ENCODE data around the gene AIFM2. TPM values are rescaled to one million over a fixed set of nuclear protein-coding genes. Genes with fewer than 3 reads are reported as not detected.
A peak's percentile ranks its signal among the peaks of the same experiment; 100 is the strongest.
"Not testable (repeated sequence)": the region's sequence is repeated elsewhere in the genome, so short reads cannot be mapped to it uniquely, and the experiment has no call there.

The AIFM2 gene
- total RNA-seq = 1 to 10 TPM; 7.3 to 7.9 TPM

- POLR2A ChIA-PET = interaction anchor here (1.0 kb wide), 1 partner anchor 14 kb away, joined by 4 read pairs; the partner anchor contains the start of gene TYSND1
- H3K4me3 Mint-ChIP-seq = peak within 1 kb of the TSS; percentile 88
- peaks cover 27% of the 10 kb centered on the region for H3K4me1 Mint-ChIP-seq
- H3K27ac Mint-ChIP-seq = peak within 1 kb of the TSS; percentile 88
- peak; percentile 89 for ATAC-seq (ENCODE audit: low read depth)
- peak; percentile 73 for DNase-seq
- peaks cover 5% of the 10 kb centered on the region for H3K36me3 Mint-ChIP-seq
- no peaks in the 10 kb centered on the region for H3K27me3 Mint-ChIP-seq
- no peaks in the 10 kb centered on the region for H3K9me3 Mint-ChIP-seq
Measured at GRCh38 chr10:70132098-70133029, at the start of gene AIFM2. Gene AIFM2 (minus strand): TSS chr10:70132825. CDS start chr10:70124084, 8,741 bp downstream.

GRCh38 chr10:70179209-70179608, 46.6 kb upstream of the AIFM2 start:
- H3K36me3 Mint-ChIP-seq; POLR2A ChIA-PET; H3K4me3 Mint-ChIP-seq; H3K4me1 Mint-ChIP-seq; DNase-seq; ATAC-seq (ENCODE audit: low read depth); H3K9me3 Mint-ChIP-seq; H3K27ac Mint-ChIP-seq: not testable (repeated sequence)
- peaks cover 30% of the 10 kb centered on the region for H3K27me3 Mint-ChIP-seq

- Mint-ChIP-seq H3K27ac (no peak overlapping the region), H3K4me3 (no peak overlapping the region), H3K4me1 (peaks cover 13% of the 10 kb centered on the region), H3K36me3 (no peaks in the 10 kb centered on the region), H3K9me3 (peaks cover 3% of the 10 kb centered on the region), H3K27me3 (peaks cover 29% of the 10 kb centered on the region)
- ATAC-seq (ENCODE audit: low read depth) = no peak
- POLR2A ChIA-PET = no interaction called here
- no peak for DNase-seq
Measured at GRCh38 chr10:70178139-70178725, 45.6 kb upstream of the AIFM2 start.

GRCh38 chr10:70176441-70176840, 43.8 kb upstream of the AIFM2 start:
- no peak for ATAC-seq (ENCODE audit: low read depth)
- POLR2A ChIA-PET = no interaction called here

GRCh38 chr10:70175516-70175915, 42.9 kb upstream of the AIFM2 start:
- H3K9me3 Mint-ChIP-seq = peaks cover 3% of the 10 kb centered on the region
- no peak for ATAC-seq (ENCODE audit: low read depth)
- peaks cover 11% of the 10 kb centered on the region for H3K27me3 Mint-ChIP-seq
- H3K4me3 Mint-ChIP-seq = no peak overlapping the region
- POLR2A ChIA-PET = interaction anchor here (0.7 to 2.0 kb wide), 2 partner anchors 29 to 147 kb away, joined by 3 to 9 read pairs; partner anchors contain the start of gene TYSND1
- H3K36me3 Mint-ChIP-seq = no peaks in the 10 kb centered on the region
- no peak overlapping the region for H3K27ac Mint-ChIP-seq
- no peak for DNase-seq
- peaks cover 28% of the 10 kb centered on the region for H3K4me1 Mint-ChIP-seq

More at GRCh38 chr10:70176441-70176840, 43.8 kb upstream of the AIFM2 start:
- peaks cover 17% of the 10 kb centered on the region for H3K27me3 Mint-ChIP-seq
- H3K36me3 Mint-ChIP-seq = no peaks in the 10 kb centered on the region
- no peak for DNase-seq
- no peak overlapping the region for H3K27ac Mint-ChIP-seq
- H3K4me3 Mint-ChIP-seq = no peak overlapping the region
- peaks cover 3% of the 10 kb centered on the region for H3K9me3 Mint-ChIP-seq
- peaks cover 24% of the 10 kb centered on the region for H3K4me1 Mint-ChIP-seq

- ATAC-seq (ENCODE audit: low read depth) (peak; percentile 36), DNase-seq (peak; percentile 59)
- no peaks in the 10 kb centered on the region for H3K36me3 Mint-ChIP-seq
- H3K27me3 Mint-ChIP-seq = peaks cover 5% of the 10 kb centered on the region
- POLR2A ChIA-PET = interaction anchor here (2.0 kb wide), 1 partner anchor 28 kb away, joined by 9 read pairs; the partner anchor contains the start of gene TYSND1
- H3K9me3 Mint-ChIP-seq = no peaks in the 10 kb centered on the region
- H3K4me3 Mint-ChIP-seq = peak overlapping the region; percentile 72
- peaks cover 28% of the 10 kb centered on the region for H3K4me1 Mint-ChIP-seq
- H3K27ac Mint-ChIP-seq = peak overlapping the region; percentile 95
Measured at GRCh38 chr10:70174058-70174741, 41.6 kb upstream of the AIFM2 start.

- Mint-ChIP-seq H3K9me3 (no peaks in the 10 kb centered on the region), H3K4me1 (peaks cover 57% of the 10 kb centered on the region), H3K27ac (peak overlapping the region; percentile 98), H3K4me3 (peak overlapping the region; percentile 85), H3K27me3 (no peaks in the 10 kb centered on the region), H3K36me3 (peaks cover 14% of the 10 kb centered on the region)
- ATAC-seq (ENCODE audit: low read depth) (peak; percentile 5), DNase-seq (no peak)
- POLR2A ChIA-PET = interaction anchor here (0.7 to 6.2 kb wide), 10 partner anchors 7 to 234 kb away, joined by 3 to 78 read pairs (median 6); partner anchors contain the start of genes EIF4EBP2 and TYSND1
Measured at GRCh38 chr10:70169649-70170364, 37.2 kb upstream of the AIFM2 start.

- peak; percentile 6 for ATAC-seq (ENCODE audit: low read depth)
- DNase-seq = no peak
- H3K9me3 Mint-ChIP-seq = no peaks in the 10 kb centered on the region
Measured at GRCh38 chr10:70169011-70169410, 36.4 kb upstream of the AIFM2 start.

GRCh38 chr10:70167246-70167645, 34.6 kb upstream of the AIFM2 start:
- Mint-ChIP-seq H3K9me3 (no peaks in the 10 kb centered on the region), H3K27ac (peak overlapping the region; percentile 68), H3K27me3 (no peaks in the 10 kb centered on the region), H3K4me1 (peaks cover 60% of the 10 kb centered on the region), H3K4me3 (peak overlapping the region; percentile 58), H3K36me3 (peaks cover 23% of the 10 kb centered on the region)
- DNase-seq (no peak), ATAC-seq (ENCODE audit: low read depth) (no peak)
- POLR2A ChIA-PET = interaction anchor here (0.9 to 6.2 kb wide), 3 partner anchors 10 to 74 kb away, joined by 4 to 78 read pairs (median 32); partner anchors contain the start of gene TYSND1

More at GRCh38 chr10:70169011-70169410, 36.4 kb upstream of the AIFM2 start:
- peak overlapping the region; percentile 98 for H3K27ac Mint-ChIP-seq
- POLR2A ChIA-PET = interaction anchor here (0.5 to 6.2 kb wide), 6 partner anchors 12 to 76 kb away, joined by 3 to 78 read pairs (median 8); partner anchors contain the start of gene TYSND1
- peaks cover 55% of the 10 kb centered on the region for H3K4me1 Mint-ChIP-seq
- no peaks in the 10 kb centered on the region for H3K27me3 Mint-ChIP-seq
- peak overlapping the region; percentile 85 for H3K4me3 Mint-ChIP-seq
- peaks cover 17% of the 10 kb centered on the region for H3K36me3 Mint-ChIP-seq

GRCh38 chr10:70166394-70166793, 33.8 kb upstream of the AIFM2 start:
- H3K27me3 Mint-ChIP-seq = no peaks in the 10 kb centered on the region
- H3K9me3 Mint-ChIP-seq = no peaks in the 10 kb centered on the region
- no peak for ATAC-seq (ENCODE audit: low read depth)
- H3K4me1 Mint-ChIP-seq = peaks cover 63% of the 10 kb centered on the region
- no peak for DNase-seq
- H3K36me3 Mint-ChIP-seq = peaks cover 27% of the 10 kb centered on the region
- no peak overlapping the region for H3K27ac Mint-ChIP-seq
- no peak overlapping the region for H3K4me3 Mint-ChIP-seq
- POLR2A ChIA-PET = interaction anchor here (0.9 to 6.2 kb wide), 2 partner anchors 9 to 20 kb away, joined by 4 to 78 read pairs; partner anchors contain the start of gene TYSND1

GRCh38 chr10:70164163-70164562, 31.5 kb upstream of the AIFM2 start:
- Mint-ChIP-seq H3K4me1 (peaks cover 72% of the 10 kb centered on the region), H3K36me3 (peaks cover 39% of the 10 kb centered on the region), H3K27me3 (no peaks in the 10 kb centered on the region), H3K9me3 (no peaks in the 10 kb centered on the region), H3K4me3 (peak overlapping the region; percentile 69), H3K27ac (peak overlapping the region; percentile 88)
- ATAC-seq (ENCODE audit: low read depth) (peak; percentile 17), DNase-seq (no peak)
- POLR2A ChIA-PET = no interaction called here

- Mint-ChIP-seq H3K4me1 (peaks cover 65% of the 10 kb centered on the region), H3K27me3 (no peaks in the 10 kb centered on the region), H3K4me3 (peak overlapping the region; percentile 69), H3K36me3 (peaks cover 39% of the 10 kb centered on the region), H3K9me3 (no peaks in the 10 kb centered on the region), H3K27ac (peak overlapping the region; percentile 88)
- DNase-seq (no peak), ATAC-seq (ENCODE audit: low read depth) (no peak)
- POLR2A ChIA-PET = interaction anchor here (2.1 to 3.3 kb wide), 2 partner anchors 7 to 18 kb away, joined by 7 to 23 read pairs; partner anchors contain the start of genes SAR1A and TYSND1
Measured at GRCh38 chr10:70163448-70163847, 30.8 kb upstream of the AIFM2 start.
